ENCODE measurements around the gene CDH23.

DNA sequence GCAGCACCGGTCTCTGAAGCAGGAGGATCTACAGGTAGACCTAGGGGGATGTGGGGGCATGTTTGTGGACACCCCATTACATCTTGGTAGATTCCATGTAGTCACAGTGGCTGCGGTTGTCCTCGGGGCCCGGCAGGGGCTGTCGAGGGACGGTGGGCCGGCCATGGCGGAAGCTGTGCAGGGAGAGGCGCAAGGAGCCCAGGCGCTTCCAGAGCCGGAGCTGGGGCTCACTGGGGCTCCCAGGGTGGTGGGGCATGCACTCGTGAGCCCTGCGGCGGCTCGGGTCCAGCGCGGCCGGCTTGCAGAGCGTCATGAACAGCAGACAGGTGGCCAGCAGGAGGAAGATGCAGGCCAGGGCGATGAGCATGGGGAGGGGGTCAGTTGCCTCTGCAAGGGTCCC, 319.1 kb downstream of the CDH23 start:
- TF ChIP-seq, protein P1, sequence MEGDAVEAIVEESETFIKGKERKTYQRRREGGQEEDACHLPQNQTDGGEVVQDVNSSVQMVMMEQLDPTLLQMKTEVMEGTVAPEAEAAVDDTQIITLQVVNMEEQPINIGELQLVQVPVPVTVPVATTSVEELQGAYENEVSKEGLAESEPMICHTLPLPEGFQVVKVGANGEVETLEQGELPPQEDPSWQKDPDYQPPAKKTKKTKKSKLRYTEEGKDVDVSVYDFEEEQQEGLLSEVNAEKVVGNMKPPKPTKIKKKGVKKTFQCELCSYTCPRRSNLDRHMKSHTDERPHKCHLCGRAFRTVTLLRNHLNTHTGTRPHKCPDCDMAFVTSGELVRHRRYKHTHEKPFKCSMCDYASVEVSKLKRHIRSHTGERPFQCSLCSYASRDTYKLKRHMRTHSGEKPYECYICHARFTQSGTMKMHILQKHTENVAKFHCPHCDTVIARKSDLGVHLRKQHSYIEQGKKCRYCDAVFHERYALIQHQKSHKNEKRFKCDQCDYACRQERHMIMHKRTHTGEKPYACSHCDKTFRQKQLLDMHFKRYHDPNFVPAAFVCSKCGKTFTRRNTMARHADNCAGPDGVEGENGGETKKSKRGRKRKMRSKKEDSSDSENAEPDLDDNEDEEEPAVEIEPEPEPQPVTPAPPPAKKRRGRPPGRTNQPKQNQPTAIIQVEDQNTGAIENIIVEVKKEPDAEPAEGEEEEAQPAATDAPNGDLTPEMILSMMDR (IDR thresholded peaks at IDR 0.05) = no peak
- TF ChIP-seq POLR2A (IDR thresholded peaks at IDR 0.05) (no peak), POLR2AphosphoS5 (IDR thresholded peaks at IDR 0.05; ENCODE audit: insufficient read depth in 1 of 2, low read depth in 1 of 2) (no peak)

Data from vagina (tissue), 2 donors.